ENCODE measurements around the gene SMIM1.

SMIM1 gene

DNA sequence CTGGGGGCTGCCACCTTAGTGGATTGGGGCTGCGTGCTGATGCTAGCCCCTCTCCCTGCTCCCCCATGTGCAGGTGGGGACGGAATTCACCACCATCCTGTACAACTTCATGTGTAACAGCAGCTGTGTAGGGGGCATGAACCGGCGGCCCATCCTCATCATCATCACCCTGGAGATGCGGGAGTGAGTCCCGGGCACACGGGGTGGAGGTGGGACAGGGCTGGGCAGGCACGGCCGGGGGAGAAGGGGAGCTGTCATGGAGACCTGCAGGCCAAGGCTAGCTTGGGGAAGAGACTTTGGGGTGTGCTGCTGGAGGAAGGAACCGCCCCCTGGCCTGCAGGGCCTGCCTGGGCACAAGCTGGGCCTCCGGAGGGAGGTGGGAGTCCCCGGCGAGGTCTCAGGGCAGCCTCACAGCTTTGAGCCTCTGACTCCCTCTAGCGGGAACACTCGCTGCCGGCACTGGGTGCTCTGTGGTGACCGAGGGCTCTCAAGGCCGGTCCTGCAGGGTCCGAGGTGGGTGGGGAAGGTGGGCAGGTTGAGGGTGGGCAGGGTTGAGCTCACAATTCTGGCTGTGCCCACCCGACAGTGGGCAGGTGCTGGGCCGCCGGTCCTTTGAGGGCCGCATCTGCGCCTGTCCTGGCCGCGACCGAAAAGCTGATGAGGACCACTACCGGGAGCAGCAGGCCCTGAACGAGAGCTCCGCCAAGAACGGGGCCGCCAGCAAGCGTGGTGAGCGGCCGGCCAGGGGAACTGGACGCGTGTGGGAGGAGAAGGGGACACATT is 45.3 kb upstream of the SMIM1 start:
- Histone ChIP-seq H3K4me3 (ENCODE audit: insufficient read depth in 1 of 2, low read depth in 1 of 2, low read length in 2 of 2) (no peak overlapping the region), H2BK12ac (ENCODE audit: low read length in 2 of 2) (no peak overlapping the region), H3K36me3 (ENCODE audit: control insufficient read depth in 1 of 2, insufficient read depth in 2 of 2, low read depth in 1 of 2, low read length in 2 of 2) (no peaks in the 10 kb centered on the region), H3K79me1 (replicated peaks; ENCODE audit: low read length, poor library complexity, severe bottlenecking) (no peaks in the 10 kb centered on the region), H3K4me1 (ENCODE audit: control insufficient read depth, insufficient read depth, low read depth, low read length) (peaks cover 2% of the 10 kb centered on the region), H3K27me3 (ENCODE audit: control insufficient read depth in 1 of 2, insufficient read depth in 1 of 2, low read length in 2 of 2) (peaks cover 27 to 51% of the 10 kb centered on the region in 2 experiments), H3K18ac (ENCODE audit: low read depth in 1 of 2, low read length in 2 of 2) (no peak overlapping the region), H3K9me3 (ENCODE audit: control insufficient read depth, low read length) (no peaks in the 10 kb centered on the region), H2AFZ (ENCODE audit: low read depth, low read length) (no peak overlapping the region), H4K91ac (ENCODE audit: low read length) (no peak overlapping the region), H3K23ac (ENCODE audit: low read length in 2 of 2) (no peak overlapping the region), H3K9ac (ENCODE audit: low read length) (no peak overlapping the region), H2BK15ac (ENCODE audit: low read depth, poor library complexity, severe bottlenecking) (no peak overlapping the region), H3K4me2 (ENCODE audit: low read length, poor library complexity, severe bottlenecking) (no peak overlapping the region), H3K14ac (ENCODE audit: low read length in 2 of 2) (no peak overlapping the region), H2BK120ac (ENCODE audit: low read depth, low read length) (no peak overlapping the region), H2BK5ac (ENCODE audit: low read depth, low read length, poor library complexity, severe bottlenecking) (no peak overlapping the region), H4K8ac (ENCODE audit: low read length) (no peak overlapping the region), H3K27ac (ENCODE audit: low read length, poor library complexity, severe bottlenecking) (no peak overlapping the region), H3K4ac (ENCODE audit: low read depth in 1 of 2, low read length in 2 of 2) (no peak overlapping the region), H2AK5ac (ENCODE audit: low read length, severe bottlenecking) (no peak overlapping the region)
- DNase-seq = peak; percentile 8
- WGBS = 62% methylated on average over 36 of the region's 37 CpGs

DNA sequence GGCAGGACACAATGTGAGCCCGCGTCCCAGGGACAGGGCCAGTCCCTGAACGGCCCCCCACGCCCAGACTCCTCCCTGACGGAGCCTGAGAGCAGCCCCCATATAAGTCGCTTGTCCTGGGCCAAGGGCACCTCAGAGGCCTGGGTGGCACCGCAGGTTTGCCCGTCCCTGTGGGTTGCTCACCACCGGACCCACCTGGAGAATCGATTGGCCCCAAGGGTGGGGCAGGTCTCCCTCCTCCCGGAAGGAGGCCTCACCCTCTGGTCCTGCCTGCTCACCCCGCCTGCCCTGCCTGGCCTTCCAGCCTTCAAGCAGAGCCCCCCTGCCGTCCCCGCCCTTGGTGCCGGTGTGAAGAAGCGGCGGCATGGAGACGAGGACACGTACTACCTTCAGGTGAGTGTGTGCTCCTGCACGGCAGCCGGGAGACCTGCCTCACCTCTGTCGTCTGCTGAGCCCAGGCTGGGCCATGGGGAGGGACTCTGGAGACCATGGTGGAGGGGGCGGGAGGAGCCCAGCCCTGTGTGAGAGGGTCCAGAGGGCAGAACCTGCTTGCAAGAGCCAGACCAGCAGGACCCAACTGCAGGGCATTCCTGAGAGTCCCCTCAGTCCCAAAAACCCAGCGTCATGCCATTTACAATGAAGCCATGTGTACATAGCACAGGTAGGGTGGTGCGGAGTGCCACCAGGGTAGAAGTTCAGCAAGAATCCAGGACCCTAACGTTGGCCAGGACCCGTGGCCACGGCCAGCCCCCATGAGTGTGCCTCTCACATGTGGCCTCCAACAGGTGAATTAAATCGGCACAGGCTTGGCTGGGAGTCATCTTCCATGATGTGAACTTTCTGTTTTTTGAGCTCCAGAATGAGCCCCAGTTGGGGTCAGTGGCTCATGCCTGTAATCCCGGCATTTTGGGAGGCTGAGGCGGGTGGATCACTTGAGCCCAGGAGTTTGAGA is 44.4 kb upstream of the SMIM1 start:
- WGBS = 91% methylated on average over 31 of the region's 31 CpGs
- Histone ChIP-seq H4K91ac (ENCODE audit: low read length) (no peak overlapping the region), H3K79me1 (replicated peaks; ENCODE audit: low read length, poor library complexity, severe bottlenecking) (no peaks in the 10 kb centered on the region), H2AFZ (ENCODE audit: low read depth, low read length) (no peak overlapping the region), H2BK120ac (ENCODE audit: low read depth, low read length) (no peak overlapping the region), H2AK5ac (ENCODE audit: low read length, severe bottlenecking) (no peak overlapping the region), H3K4ac (ENCODE audit: low read depth in 1 of 2, low read length in 2 of 2) (no peak overlapping the region), H3K4me2 (ENCODE audit: low read length, poor library complexity, severe bottlenecking) (no peak overlapping the region), H3K9ac (ENCODE audit: low read length) (no peak overlapping the region), H2BK12ac (ENCODE audit: low read length in 2 of 2) (no peak overlapping the region), H3K27me3 (ENCODE audit: control insufficient read depth in 1 of 2, insufficient read depth in 1 of 2, low read length in 2 of 2) (peaks cover 31 to 59% of the 10 kb centered on the region in 2 experiments), H3K27ac (ENCODE audit: low read length, poor library complexity, severe bottlenecking) (no peak overlapping the region), H2BK15ac (ENCODE audit: low read depth, poor library complexity, severe bottlenecking) (no peak overlapping the region), H2BK5ac (ENCODE audit: low read depth, low read length, poor library complexity, severe bottlenecking) (no peak overlapping the region), H4K8ac (ENCODE audit: low read length) (peak overlapping the region; percentile 9), H3K36me3 (ENCODE audit: control insufficient read depth in 1 of 2, insufficient read depth in 2 of 2, low read depth in 1 of 2, low read length in 2 of 2) (no peaks in the 10 kb centered on the region), H3K18ac (ENCODE audit: low read depth in 1 of 2, low read length in 2 of 2) (no peak overlapping the region), H3K4me3 (ENCODE audit: insufficient read depth in 1 of 2, low read depth in 1 of 2, low read length in 2 of 2) (no peak overlapping the region), H3K4me1 (ENCODE audit: control insufficient read depth, insufficient read depth, low read depth, low read length) (peaks cover 2% of the 10 kb centered on the region), H3K23ac (ENCODE audit: low read length in 2 of 2) (no peak overlapping the region), H3K14ac (ENCODE audit: low read length in 2 of 2) (no peak overlapping the region), H3K9me3 (ENCODE audit: control insufficient read depth, low read length) (no peaks in the 10 kb centered on the region)
- DNase-seq = no peak

DNA sequence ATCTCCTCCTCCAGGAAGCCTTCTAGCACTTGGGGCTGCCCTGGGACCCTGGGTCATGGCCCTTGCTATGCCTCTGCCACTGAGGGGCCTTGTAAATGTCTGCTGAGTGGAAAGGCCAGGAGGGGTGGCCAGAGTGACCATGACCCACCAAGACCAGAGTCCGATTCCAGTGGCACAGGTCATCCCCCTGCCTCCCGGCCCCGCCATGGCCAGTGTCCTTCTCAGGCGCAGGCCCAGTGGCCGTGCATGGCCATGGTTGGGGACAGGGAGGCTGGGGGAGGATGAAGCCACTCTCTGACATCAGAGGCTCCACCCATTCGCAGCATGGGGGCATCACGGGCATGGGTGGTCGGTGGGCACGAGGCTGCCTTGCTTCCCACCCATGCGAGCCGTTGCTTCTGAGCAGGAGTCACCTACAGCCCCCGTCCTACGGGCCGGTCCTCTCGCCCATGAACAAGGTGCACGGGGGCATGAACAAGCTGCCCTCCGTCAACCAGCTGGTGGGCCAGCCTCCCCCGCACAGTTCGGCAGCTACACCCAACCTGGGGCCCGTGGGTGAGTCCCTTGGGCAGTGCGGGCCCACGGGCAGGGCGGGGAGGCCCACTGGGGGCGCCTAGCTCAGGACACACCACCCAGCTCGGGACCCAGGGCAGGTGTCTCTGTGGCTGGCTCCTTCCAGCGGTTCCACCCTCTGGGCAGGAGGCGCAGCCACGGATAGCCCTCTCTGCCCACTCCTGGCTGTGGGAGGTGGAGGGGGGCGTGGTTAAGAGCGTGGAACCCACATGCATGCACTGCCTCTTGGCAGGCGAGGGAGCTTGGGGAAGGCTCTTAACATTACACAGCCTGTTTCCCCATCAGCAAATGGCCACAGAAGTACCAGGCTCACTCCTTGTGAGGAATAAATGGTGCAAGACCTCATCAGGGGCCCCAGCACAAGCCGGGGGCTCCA is 42.7 kb upstream of the SMIM1 start:
- Histone ChIP-seq H3K27me3 (ENCODE audit: control insufficient read depth in 1 of 2, insufficient read depth in 1 of 2, low read length in 2 of 2) (peaks cover 31 to 63% of the 10 kb centered on the region in 2 experiments), H2BK15ac (ENCODE audit: low read depth, poor library complexity, severe bottlenecking) (no peak overlapping the region), H3K4me1 (ENCODE audit: control insufficient read depth, insufficient read depth, low read depth, low read length) (peaks cover 2% of the 10 kb centered on the region), H3K23ac (ENCODE audit: low read length in 2 of 2) (no peak overlapping the region), H3K4ac (ENCODE audit: low read depth in 1 of 2, low read length in 2 of 2) (no peak overlapping the region), H2AK5ac (ENCODE audit: low read length, severe bottlenecking) (no peak overlapping the region), H3K4me3 (ENCODE audit: insufficient read depth in 1 of 2, low read depth in 1 of 2, low read length in 2 of 2) (no peak overlapping the region), H3K18ac (ENCODE audit: low read depth in 1 of 2, low read length in 2 of 2) (no peak overlapping the region), H2AFZ (ENCODE audit: low read depth, low read length) (no peak overlapping the region), H3K79me1 (replicated peaks; ENCODE audit: low read length, poor library complexity, severe bottlenecking) (no peaks in the 10 kb centered on the region), H3K14ac (ENCODE audit: low read length in 2 of 2) (no peak overlapping the region), H3K9me3 (ENCODE audit: control insufficient read depth, low read length) (no peaks in the 10 kb centered on the region), H3K27ac (ENCODE audit: low read length, poor library complexity, severe bottlenecking) (no peak overlapping the region), H3K4me2 (ENCODE audit: low read length, poor library complexity, severe bottlenecking) (no peak overlapping the region), H2BK12ac (ENCODE audit: low read length in 2 of 2) (no peak overlapping the region), H3K36me3 (ENCODE audit: control insufficient read depth in 1 of 2, insufficient read depth in 2 of 2, low read depth in 1 of 2, low read length in 2 of 2) (peaks cover 0 to 10% of the 10 kb centered on the region in 2 experiments), H2BK120ac (ENCODE audit: low read depth, low read length) (no peak overlapping the region), H4K91ac (ENCODE audit: low read length) (no peak overlapping the region), H3K9ac (ENCODE audit: low read length) (no peak overlapping the region), H4K8ac (ENCODE audit: low read length) (peak overlapping the region; percentile 17), H2BK5ac (ENCODE audit: low read depth, low read length, poor library complexity, severe bottlenecking) (no peak overlapping the region)
- WGBS = 86% methylated on average over 32 of the region's 32 CpGs
- DNase-seq = no peak

Data from mesenchymal stem cell (in vitro differentiated cells and primary cell).